Measurements from ENCODE around the gene RPL4.

GRCh38 chr15:66482539-66482938 lies 22.1 kb downstream of the RPL4 start:
- TF ChIP-seq, protein P1, sequence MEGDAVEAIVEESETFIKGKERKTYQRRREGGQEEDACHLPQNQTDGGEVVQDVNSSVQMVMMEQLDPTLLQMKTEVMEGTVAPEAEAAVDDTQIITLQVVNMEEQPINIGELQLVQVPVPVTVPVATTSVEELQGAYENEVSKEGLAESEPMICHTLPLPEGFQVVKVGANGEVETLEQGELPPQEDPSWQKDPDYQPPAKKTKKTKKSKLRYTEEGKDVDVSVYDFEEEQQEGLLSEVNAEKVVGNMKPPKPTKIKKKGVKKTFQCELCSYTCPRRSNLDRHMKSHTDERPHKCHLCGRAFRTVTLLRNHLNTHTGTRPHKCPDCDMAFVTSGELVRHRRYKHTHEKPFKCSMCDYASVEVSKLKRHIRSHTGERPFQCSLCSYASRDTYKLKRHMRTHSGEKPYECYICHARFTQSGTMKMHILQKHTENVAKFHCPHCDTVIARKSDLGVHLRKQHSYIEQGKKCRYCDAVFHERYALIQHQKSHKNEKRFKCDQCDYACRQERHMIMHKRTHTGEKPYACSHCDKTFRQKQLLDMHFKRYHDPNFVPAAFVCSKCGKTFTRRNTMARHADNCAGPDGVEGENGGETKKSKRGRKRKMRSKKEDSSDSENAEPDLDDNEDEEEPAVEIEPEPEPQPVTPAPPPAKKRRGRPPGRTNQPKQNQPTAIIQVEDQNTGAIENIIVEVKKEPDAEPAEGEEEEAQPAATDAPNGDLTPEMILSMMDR (IDR thresholded peaks at IDR 0.05; ENCODE audit: low read depth, low read length, poor library complexity, severe bottlenecking), result no peak
- no peak for TF ChIP-seq EZH2phosphoT487 (IDR thresholded peaks at IDR 0.05; ENCODE audit: borderline replicate concordance, low read length)
